Right lobe of liver (tissue), 6 donors: Measurements from ENCODE around the gene FOXB2. TPM values are rescaled to one million over a fixed set of nuclear protein-coding genes. Genes with fewer than 3 reads are reported as not detected.

ENCODE experiments used
- ATAC-seq, 4 donors: fragments of 200-7000 bp; cut with Tn5 transposase; one replicate each; pipeline ENCODE4 v1.9.1; 2020; ENCODE audit warnings: mild to moderate bottlenecking in 4 of 4, moderate library complexity in 4 of 4
- DNase-seq, 3 donors: peaks; one replicate each; pipeline ENCODE4 v3.0.0-alpha.2; 2020
- H3K27ac ChIP-seq, 3 donors: fragments of 200-600 bp; one replicate each; pipeline ENCODE4 v1.8.0; 2022
- H3K27me3 ChIP-seq, 2 donors: fragments of 200-600 bp; one replicate each; pipeline ENCODE4 v1.8.0; 2022
- H3K36me3 ChIP-seq, 4 donors: fragments of 200-600 bp; sonication (generic) in 1 of 4; one replicate each; pipeline versions ENCODE4 v1.5.1 to v1.8.0; 2017 to 2022; ENCODE audit warnings: control low read depth in 1 of 4
- H3K4me1 ChIP-seq, 4 donors: fragments of 200-600 bp; sonication (generic) in 1 of 4; one replicate each; pipeline versions ENCODE4 v1.5.1 to v1.8.0; 2017 to 2022; ENCODE audit warnings: control low read depth in 1 of 4
- H3K4me3 ChIP-seq, 3 donors: fragments of 200-600 bp; one replicate each; pipeline ENCODE4 v1.8.0; 2022
- H3K9me3 ChIP-seq, 4 donors: fragments of 200-600 bp; sonication (generic) in 1 of 4; one replicate each; pipeline versions ENCODE4 v1.5.1 to v1.8.0; 2017 to 2022; ENCODE audit warnings: control low read depth in 1 of 4
- CTCF ChIP-seq, 4 donors: fragments of 200-600 bp in 3 of 4; fragments of 450-650 bp in 1 of 4; IDR thresholded peaks; one replicate each; pipeline versions ENCODE4 v1.5.1 to v1.8.0; 2016 to 2022; ENCODE audit warnings: antibody characterized with exemption in 4 of 4, mild to moderate bottlenecking in 2 of 4
- POLR2A ChIP-seq: fragments of 450-650 bp; IDR thresholded peaks from one replicate; pipeline ENCODE4 v1.6.1; 2017; ENCODE audit warnings: antibody characterized with exemption, mild to moderate bottlenecking
- WGBS: methylation state at CpG from one replicate; pipeline ENCODE4 v1.1.6; 2018; ENCODE audit warnings: low coverage, low lambda C conversion rate; ENCODE audit not compliant: insufficient coverage; ENCODE audit errors: missing lambda C conversion rate; 5-methylcytosine and 5-hydroxymethylcytosine counted together
- intact Hi-C, 2 donors: fragments of 100-400 bp; cut with DNase I; formaldehyde crosslinking; loops; one replicate each; pipeline versions ENCODE4 v1.11.2 to v1.14.1; 2022
- total RNA-seq, 6 experiments: library from RNA; depleted of rRNA in 2 of 6; stranded (reverse); fragments of >200 nt in 2 of 6; fragmentation: NEBNext Ultra II Directional in 3 of 6; extraction: Animal tissue kit (Norgen Biotek cat#: 25700) in 3 of 6; gene quantifications; one replicate each; pipeline versions ENCODE4 v1.1.0 to v1.2.4, GENCODE V29; 2016 to 2023
- donor health status: DM: no; HTN: yes; CAD: no.
- donor health status: DM: no; HTN: no; CAD: no.
- donor health status: DM: no; HTN: no; CAD: no.
- donor health status: DM: no; HTN: yes; CAD: no.
- donor health status: DM: no; HTN: yes; CAD: no.

The FOXB2 gene
- total RNA-seq, 6 experiments from 2014 or later: not detected

GRCh38 chr9:77015327-77016048 lies 4.0 kb upstream of the FOXB2 start:
- no peaks in the 10 kb centered on the region for H3K36me3 ChIP-seq
- WGBS: 3% methylated on average over 27 of the region's 31 CpGs
- DNase-seq: no peak
- TF ChIP-seq POLR2A: no peak
- TF ChIP-seq CTCF (IDR thresholded peaks at IDR 0.05): no peak
- no peaks in the 10 kb centered on the region for H3K9me3 ChIP-seq
- no peak overlapping the region for H3K27ac ChIP-seq
- no peak for ATAC-seq
- intact Hi-C loops: no loop called here
- peaks cover 20 to 59% of the 10 kb centered on the region in 2 donors for H3K27me3 ChIP-seq
- H3K4me1 ChIP-seq: peaks cover 0 to 36% (median 0%) of the 10 kb centered on the region in 4 donors
- no peak overlapping the region for H3K4me3 ChIP-seq

GRCh38 chr9:77016121-77016525 lies 3.3 kb upstream of the FOXB2 start:
- WGBS: 0% methylated on average over 17 of the region's 37 CpGs
- DNase-seq: no peak
- no peaks in the 10 kb centered on the region for H3K36me3 ChIP-seq
- H3K9me3 ChIP-seq: no peaks in the 10 kb centered on the region
- H3K4me3 ChIP-seq: no peak overlapping the region
- H3K27me3 ChIP-seq: peaks cover 26 to 60% of the 10 kb centered on the region in 2 donors
- ATAC-seq: no peak
- TF ChIP-seq POLR2A (no peak), CTCF (IDR thresholded peaks at IDR 0.05) (no peak)
- peaks cover 0 to 41% (median 0%) of the 10 kb centered on the region in 4 donors for H3K4me1 ChIP-seq
- intact Hi-C loops: no loop called here
- no peak overlapping the region for H3K27ac ChIP-seq

GRCh38 chr9:77016526-77017504 lies 2.6 kb upstream of the FOXB2 start:
- DNase-seq (no peak), ATAC-seq (no peak)
- peaks cover 26 to 61% of the 10 kb centered on the region in 2 donors for H3K27me3 ChIP-seq
- intact Hi-C loops: no loop called here
- no peaks in the 10 kb centered on the region for H3K36me3 ChIP-seq
- TF ChIP-seq POLR2A (no peak), CTCF (IDR thresholded peaks at IDR 0.05) (no peak)
- H3K27ac ChIP-seq: no peak overlapping the region
- 7% methylated on average over 24 of the region's 47 CpGs for WGBS
- H3K4me3 ChIP-seq: no peak overlapping the region
- H3K4me1 ChIP-seq: peaks cover 0 to 39% (median 0%) of the 10 kb centered on the region in 4 donors
- no peaks in the 10 kb centered on the region for H3K9me3 ChIP-seq

GRCh38 chr9:77017505-77017894 lies 2.0 kb upstream of the FOXB2 start:
- intact Hi-C loops: no loop called here
- DNase-seq: no peak
- 3% methylated on average over 5 of the region's 5 CpGs for WGBS
- H3K27ac ChIP-seq: no peak overlapping the region
- TF ChIP-seq CTCF (IDR thresholded peaks at IDR 0.05) (no peak), POLR2A (no peak)
- H3K4me1 ChIP-seq: peaks cover 0 to 33% (median 0%) of the 10 kb centered on the region in 4 donors
- H3K9me3 ChIP-seq: no peaks in the 10 kb centered on the region
- H3K4me3 ChIP-seq: no peak overlapping the region
- no peak for ATAC-seq
- peaks cover 22 to 59% of the 10 kb centered on the region in 2 donors for H3K27me3 ChIP-seq
- H3K36me3 ChIP-seq: no peaks in the 10 kb centered on the region
